MG63 (cell line): ENCODE results near the gene CFAP77. TPM values are rescaled to one million over a fixed set of nuclear protein-coding genes. Genes with fewer than 3 reads are reported as not detected.

Experiments
- DNase-seq: peaks from one replicate; pipeline ENCODE4 v3.0.0-alpha.2; 2020
- H3K27me3 ChIP-seq: fragments of 250-450 bp; sonication (Bioruptor Pico); 2 replicates; pipeline ENCODE4 v1.5.1; 2020; ENCODE audit warnings: mild to moderate bottlenecking, moderate library complexity
- H3K36me3 ChIP-seq: fragments of 250-450 bp; sonication (Bioruptor Pico); 2 replicates; pipeline ENCODE4 v1.5.1; 2020; ENCODE audit warnings: mild to moderate bottlenecking, moderate library complexity
- H3K4me3 ChIP-seq: fragments of 250-450 bp; sonication (Bioruptor Pico); 2 replicates; pipeline ENCODE4 v1.5.1; 2020; ENCODE audit warnings: mild to moderate bottlenecking, moderate library complexity
- H3K9me3 ChIP-seq: fragments of 250-450 bp; sonication (Bioruptor Pico); 2 replicates; pipeline ENCODE4 v1.5.1; 2020; ENCODE audit warnings: mild to moderate bottlenecking, moderate library complexity
- total RNA-seq: library from RNA; depleted of rRNA; stranded (reverse); fragments of >200 nt; shearing (Covaris generic); gene quantifications from 2 replicates; pipeline ENCODE4 v1.2.3, GENCODE V29; 2014; ENCODE audit warnings: low replicate concordance

CFAP77 gene
- total RNA-seq, 1 experiment from 2014 or later, result not detected

GRCh38 chr9:132514011-132514744, 104.2 kb downstream of the CFAP77 start:
- no peaks in the 10 kb centered on the region for H3K36me3 ChIP-seq
- no peak overlapping the region for H3K4me3 ChIP-seq
- DNase-seq, result no peak
- no peaks in the 10 kb centered on the region for H3K9me3 ChIP-seq
- H3K27me3 ChIP-seq, result no peaks in the 10 kb centered on the region

- H3K9me3 ChIP-seq, result no peaks in the 10 kb centered on the region
- no peaks in the 10 kb centered on the region for H3K27me3 ChIP-seq
- no peak for DNase-seq
- no peak overlapping the region for H3K4me3 ChIP-seq
- H3K36me3 ChIP-seq, result no peaks in the 10 kb centered on the region
Observed at GRCh38 chr9:132514821-132515220, 104.8 kb downstream of the CFAP77 start.

- no peaks in the 10 kb centered on the region for H3K27me3 ChIP-seq
Observed at GRCh38 chr9:132516301-132516700, 106.3 kb downstream of the CFAP77 start.

GRCh38 chr9:132516911-132517310, 106.9 kb downstream of the CFAP77 start:
- Histone ChIP-seq H3K27me3 (no peaks in the 10 kb centered on the region), H3K9me3 (no peaks in the 10 kb centered on the region), H3K4me3 (no peak overlapping the region), H3K36me3 (no peaks in the 10 kb centered on the region)
- no peak for DNase-seq

More at GRCh38 chr9:132516301-132516700, 106.3 kb downstream of the CFAP77 start:
- no peak for DNase-seq
- Histone ChIP-seq H3K4me3 (no peak overlapping the region), H3K36me3 (no peaks in the 10 kb centered on the region), H3K9me3 (no peaks in the 10 kb centered on the region)

- H3K4me3 ChIP-seq, result no peak overlapping the region
- H3K27me3 ChIP-seq, result no peaks in the 10 kb centered on the region
- H3K36me3 ChIP-seq, result no peaks in the 10 kb centered on the region
- DNase-seq, result no peak
- H3K9me3 ChIP-seq, result no peaks in the 10 kb centered on the region
Observed at GRCh38 chr9:132517815-132518550, 108.0 kb downstream of the CFAP77 start.

DNA sequence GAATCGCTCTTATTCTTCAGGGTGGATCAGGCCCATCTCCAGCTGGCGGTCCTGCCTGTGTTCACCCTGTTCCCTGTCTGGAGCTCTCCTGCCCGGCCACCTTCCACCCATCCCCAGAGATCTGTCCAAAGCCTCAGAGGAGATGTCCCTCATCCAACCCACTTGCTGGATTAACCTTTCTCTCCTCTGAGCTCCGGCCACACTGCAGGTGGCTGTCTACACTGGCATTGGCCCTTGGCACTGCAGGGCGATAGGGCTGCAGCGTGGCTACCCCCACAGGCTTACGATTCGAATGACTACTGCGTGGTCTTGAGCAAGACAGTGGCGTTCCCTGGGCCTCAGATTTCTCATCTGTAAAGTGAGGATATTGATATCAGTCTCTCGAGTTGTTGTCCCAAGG, 108.6 kb downstream of the CFAP77 start:
- no peaks in the 10 kb centered on the region for H3K9me3 ChIP-seq
- H3K27me3 ChIP-seq, result no peaks in the 10 kb centered on the region
- H3K4me3 ChIP-seq, result no peak overlapping the region
- H3K36me3 ChIP-seq, result no peaks in the 10 kb centered on the region
- no peak for DNase-seq

DNA sequence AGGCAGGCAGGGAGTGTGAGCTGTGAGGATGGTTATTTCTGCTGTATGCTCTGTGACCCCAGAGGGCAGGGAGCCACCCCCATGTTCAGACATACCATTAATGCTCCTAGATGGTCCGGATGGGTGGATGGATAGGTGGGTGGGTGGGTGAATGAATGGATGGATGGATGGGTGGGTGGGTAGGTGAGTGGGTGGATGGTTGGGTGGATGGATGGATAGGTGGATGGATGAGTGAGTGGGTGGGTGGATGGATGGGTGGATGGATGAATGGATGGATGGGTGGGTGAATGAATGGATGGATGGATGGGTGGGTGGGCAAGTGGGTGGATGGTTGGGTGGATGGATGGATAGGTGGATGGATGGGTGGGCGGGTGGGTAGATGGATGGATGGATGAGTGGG, 109.0 kb downstream of the CFAP77 start:
- DNase-seq, result no peak
- no peaks in the 10 kb centered on the region for H3K27me3 ChIP-seq
- no peaks in the 10 kb centered on the region for H3K36me3 ChIP-seq
- H3K9me3 ChIP-seq, result no peaks in the 10 kb centered on the region
- H3K4me3 ChIP-seq, result no peak overlapping the region

DNA sequence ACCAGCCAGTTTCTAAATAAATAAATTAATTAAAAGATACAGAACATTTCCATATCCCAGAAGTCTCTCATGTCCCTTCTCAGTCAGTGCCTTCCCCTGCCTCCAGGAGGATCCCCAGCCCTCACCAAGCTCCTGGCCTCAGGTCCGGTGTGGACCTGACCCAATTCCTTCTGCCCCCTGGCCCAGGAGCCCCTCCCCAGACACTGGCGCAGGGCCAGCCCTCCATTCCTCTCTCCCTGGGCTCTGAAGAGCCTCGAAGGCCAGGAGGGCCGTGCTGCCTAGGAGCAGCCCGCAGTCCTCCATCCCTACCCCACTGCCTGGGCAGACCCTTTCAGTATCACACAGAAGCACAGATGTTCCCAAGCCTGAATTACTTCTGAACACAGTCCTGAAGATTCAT, 110.6 kb downstream of the CFAP77 start:
- no peak overlapping the region for H3K4me3 ChIP-seq
- H3K27me3 ChIP-seq, result peaks cover 4% of the 10 kb centered on the region; the same call in 1 of the 2 replicates
- DNase-seq, result no peak
- H3K36me3 ChIP-seq, result no peaks in the 10 kb centered on the region
- H3K9me3 ChIP-seq, result no peaks in the 10 kb centered on the region

DNA sequence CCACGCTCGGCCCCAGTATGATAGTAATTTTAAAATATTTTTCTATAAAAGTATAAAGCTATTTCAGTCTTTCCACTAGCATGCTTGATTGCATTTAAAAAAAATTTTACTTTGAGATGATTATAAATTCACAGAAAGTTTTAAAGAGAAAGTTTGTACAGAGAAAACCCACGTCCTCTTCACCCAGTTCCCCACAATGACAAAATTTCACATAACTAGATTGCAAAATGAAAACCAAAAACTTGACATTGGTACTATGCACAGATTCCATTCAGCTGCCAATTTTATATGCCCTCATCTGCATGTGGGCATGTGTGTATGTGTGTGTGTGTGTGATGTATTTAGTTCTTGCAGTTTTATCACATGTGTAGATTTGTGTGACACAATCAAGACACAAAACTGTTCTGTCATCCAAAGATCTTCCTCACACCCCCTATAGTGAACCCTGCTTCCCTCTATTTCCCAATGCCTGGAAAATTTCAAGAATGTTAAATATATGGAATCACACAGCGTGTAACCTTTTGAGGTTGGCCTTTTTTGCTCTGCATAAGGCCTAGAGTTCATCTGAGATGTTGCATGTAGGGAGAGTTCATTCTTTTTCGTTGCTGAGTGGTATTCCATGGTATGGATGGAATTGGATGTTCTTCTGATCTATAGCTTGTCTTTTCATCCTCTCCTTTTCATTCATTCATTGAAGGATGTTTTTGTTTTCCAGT, 115.5 kb downstream of the CFAP77 start:
- DNase-seq, result no peak
- Histone ChIP-seq H3K4me3 (no peak overlapping the region), H3K9me3 (no peaks in the 10 kb centered on the region), H3K36me3 (no peaks in the 10 kb centered on the region), H3K27me3 (peaks cover 7% of the 10 kb centered on the region)

DNA sequence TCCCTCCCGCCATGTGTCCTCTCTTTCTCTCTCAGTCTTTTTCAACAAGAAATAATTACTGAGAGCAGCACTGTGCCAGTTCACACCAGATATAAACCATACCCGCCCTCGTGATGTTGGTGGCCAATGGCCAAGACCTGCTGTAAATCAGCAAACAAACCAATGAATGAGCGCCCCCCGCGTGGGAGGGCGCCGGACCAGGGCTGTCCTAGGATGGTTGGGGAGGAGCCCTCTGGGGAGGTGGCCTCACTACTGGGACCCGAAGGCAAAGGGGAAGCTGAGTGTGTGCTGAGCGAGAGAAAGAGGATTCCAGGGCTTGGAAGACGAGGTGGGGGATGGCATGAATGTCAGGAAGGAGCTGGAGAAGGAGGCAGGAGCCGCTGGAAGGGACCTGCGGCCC, 121.2 kb downstream of the CFAP77 start:
- DNase-seq, result no peak
- H3K9me3 ChIP-seq, result peaks cover 3% of the 10 kb centered on the region; the same call in 1 of the 2 replicates
- no peak overlapping the region for H3K4me3 ChIP-seq
- no peaks in the 10 kb centered on the region for H3K36me3 ChIP-seq
- peaks cover 22% of the 10 kb centered on the region for H3K27me3 ChIP-seq

- no peak for DNase-seq
- Histone ChIP-seq H3K9me3 (peaks cover 3% of the 10 kb centered on the region; the same call in 1 of the 2 replicates), H3K36me3 (no peaks in the 10 kb centered on the region), H3K4me3 (no peak overlapping the region), H3K27me3 (peaks cover 22% of the 10 kb centered on the region)
Observed at GRCh38 chr9:132531710-132532570, 121.9 kb downstream of the CFAP77 start.

- H3K9me3 ChIP-seq, result peaks cover 3% of the 10 kb centered on the region; the same call in 1 of the 2 replicates
- no peak for DNase-seq
- no peaks in the 10 kb centered on the region for H3K36me3 ChIP-seq
- peaks cover 22% of the 10 kb centered on the region for H3K27me3 ChIP-seq
- H3K4me3 ChIP-seq, result no peak overlapping the region
Observed at GRCh38 chr9:132534832-132535231, 124.8 kb downstream of the CFAP77 start.

- no peaks in the 10 kb centered on the region for H3K36me3 ChIP-seq
- no peak for DNase-seq
- peaks cover 13% of the 10 kb centered on the region for H3K27me3 ChIP-seq
- no peak overlapping the region for H3K4me3 ChIP-seq
- peaks cover 3% of the 10 kb centered on the region; the same call in 1 of the 2 replicates for H3K9me3 ChIP-seq
Observed at GRCh38 chr9:132536124-132536523, 126.1 kb downstream of the CFAP77 start.

GRCh38 chr9:132537352-132537751, 127.3 kb downstream of the CFAP77 start:
- DNase-seq, result no peak
- Histone ChIP-seq H3K27me3 (peaks cover under 1% of the 10 kb centered on the region; the same call in 1 of the 2 replicates), H3K36me3 (no peaks in the 10 kb centered on the region), H3K9me3 (peaks cover 3% of the 10 kb centered on the region; the same call in 1 of the 2 replicates), H3K4me3 (no peak overlapping the region)

- Histone ChIP-seq H3K27me3 (no peaks in the 10 kb centered on the region), H3K4me3 (no peak overlapping the region), H3K9me3 (peaks cover 3% of the 10 kb centered on the region; the same call in 1 of the 2 replicates), H3K36me3 (no peaks in the 10 kb centered on the region)
- DNase-seq, result no peak
Observed at GRCh38 chr9:132538071-132538470, 128.1 kb downstream of the CFAP77 start.

- Histone ChIP-seq H3K4me3 (no peak overlapping the region), H3K9me3 (peaks cover 3% of the 10 kb centered on the region; the same call in 1 of the 2 replicates), H3K36me3 (no peaks in the 10 kb centered on the region), H3K27me3 (no peaks in the 10 kb centered on the region)
- DNase-seq, result no peak
Observed at GRCh38 chr9:132539096-132539495, 129.1 kb downstream of the CFAP77 start.
